Activated T-cell treated with anti-CD3 and anti-CD28 coated beads for 4 hours (primary cell): Measurements from ENCODE around the gene ANKS1B.
"Not testable (repeated sequence)": the region's sequence is repeated elsewhere in the genome, so short reads cannot be mapped to it uniquely, and the experiment has no call there.

Experiments used
- DNase-seq: peaks from one replicate; pipeline ENCODE4 v3.0.0-alpha.2; 2020

The ANKS1B gene

GRCh38 chr12:99249543-99249942 is 735.2 kb downstream of the ANKS1B start:
- DNase-seq, result no peak

GRCh38 chr12:99237907-99238538 is 746.7 kb downstream of the ANKS1B start:
- not testable (repeated sequence) for DNase-seq

- DNase-seq, result no peak
These were observed 749.4 kb downstream of the ANKS1B start for GRCh38 chr12:99235381-99235780.

GRCh38 chr12:99234702-99235101 is 750.0 kb downstream of the ANKS1B start:
- no peak for DNase-seq

DNA sequence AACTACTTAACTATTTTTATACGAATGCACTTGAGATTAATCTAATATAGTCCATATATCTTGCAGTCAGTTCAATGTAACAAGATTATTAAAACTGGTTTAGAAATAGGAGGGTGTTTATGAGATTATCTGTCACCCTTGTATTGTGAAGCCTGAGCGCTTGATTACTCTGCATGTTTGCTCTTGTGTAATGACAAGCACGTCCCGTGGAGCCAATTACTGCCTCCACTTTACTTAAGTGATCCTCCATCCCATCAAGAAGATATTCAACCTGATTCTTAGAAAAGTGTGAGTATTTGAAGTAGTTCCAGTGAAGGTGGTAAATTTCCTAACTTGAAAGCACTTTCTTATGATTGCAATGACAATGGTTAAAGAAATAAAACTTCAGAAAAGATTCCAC is 752.4 kb downstream of the ANKS1B start:
- no peak for DNase-seq

DNA sequence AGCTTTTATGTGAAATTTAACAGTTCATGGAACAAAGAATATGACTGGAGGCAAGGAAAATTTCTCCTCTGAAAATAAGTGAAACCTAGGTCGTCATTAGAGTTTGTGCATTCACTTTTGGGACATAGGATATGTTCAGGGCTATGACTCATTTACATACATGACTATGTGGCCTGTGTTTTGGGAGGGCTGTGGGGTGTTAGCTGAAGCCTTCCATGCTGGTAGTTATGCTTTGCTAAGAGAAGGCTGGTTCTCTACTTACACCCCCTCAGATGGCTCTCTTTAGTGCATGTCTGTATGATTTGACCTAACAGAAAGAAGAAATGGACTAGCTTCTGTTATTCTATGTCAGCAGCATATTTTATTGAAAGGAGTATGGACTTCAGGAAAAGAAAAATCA is 753.7 kb downstream of the ANKS1B start:
- DNase-seq, result no peak

DNA sequence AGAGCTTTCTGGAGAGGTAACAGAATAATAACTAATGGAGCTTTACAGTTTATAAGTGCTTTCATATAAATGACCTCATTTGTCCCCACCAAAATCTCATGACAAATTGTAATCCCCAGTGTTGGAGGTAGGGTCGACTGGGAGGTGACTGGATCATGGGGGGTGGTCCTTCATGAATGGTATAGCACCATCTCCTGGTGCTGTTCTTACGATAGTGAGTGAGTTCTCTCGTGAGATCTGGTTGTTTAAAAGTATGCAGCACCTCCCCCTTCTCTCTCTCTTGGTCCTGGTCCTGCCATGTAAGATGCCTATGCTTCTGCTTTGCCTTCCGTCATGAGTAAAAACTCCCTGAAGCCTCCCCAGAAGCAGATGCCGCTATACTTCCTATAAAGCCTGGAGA is 760.5 kb downstream of the ANKS1B start:
- no peak for DNase-seq

DNA sequence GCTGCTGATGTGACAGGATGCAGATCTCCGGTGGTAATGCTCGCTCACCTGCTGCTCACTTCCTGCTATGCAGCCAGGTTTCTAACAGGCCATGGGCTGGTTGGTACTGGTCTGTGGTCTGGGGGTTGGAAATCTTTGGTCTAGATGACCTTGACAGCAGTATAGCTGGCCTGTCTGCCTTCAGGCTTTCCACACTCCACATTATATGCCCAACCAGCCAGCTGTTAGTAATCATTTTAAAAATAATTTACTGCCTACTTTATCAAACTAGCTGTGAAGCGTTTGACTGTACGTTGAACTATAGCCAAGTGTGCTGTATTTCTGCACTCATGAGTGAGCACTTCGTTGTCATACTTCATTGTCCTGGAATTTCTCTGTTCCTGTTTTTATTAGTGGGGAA is 761.2 kb downstream of the ANKS1B start:
- no peak for DNase-seq

- DNase-seq, result no peak
These were observed 771.7 kb downstream of the ANKS1B start for GRCh38 chr12:99213047-99213446.

GRCh38 chr12:99212275-99212674 is 772.5 kb downstream of the ANKS1B start:
- DNase-seq, result no peak

GRCh38 chr12:99205111-99205510 is 779.6 kb downstream of the ANKS1B start:
- DNase-seq, result no peak

DNA sequence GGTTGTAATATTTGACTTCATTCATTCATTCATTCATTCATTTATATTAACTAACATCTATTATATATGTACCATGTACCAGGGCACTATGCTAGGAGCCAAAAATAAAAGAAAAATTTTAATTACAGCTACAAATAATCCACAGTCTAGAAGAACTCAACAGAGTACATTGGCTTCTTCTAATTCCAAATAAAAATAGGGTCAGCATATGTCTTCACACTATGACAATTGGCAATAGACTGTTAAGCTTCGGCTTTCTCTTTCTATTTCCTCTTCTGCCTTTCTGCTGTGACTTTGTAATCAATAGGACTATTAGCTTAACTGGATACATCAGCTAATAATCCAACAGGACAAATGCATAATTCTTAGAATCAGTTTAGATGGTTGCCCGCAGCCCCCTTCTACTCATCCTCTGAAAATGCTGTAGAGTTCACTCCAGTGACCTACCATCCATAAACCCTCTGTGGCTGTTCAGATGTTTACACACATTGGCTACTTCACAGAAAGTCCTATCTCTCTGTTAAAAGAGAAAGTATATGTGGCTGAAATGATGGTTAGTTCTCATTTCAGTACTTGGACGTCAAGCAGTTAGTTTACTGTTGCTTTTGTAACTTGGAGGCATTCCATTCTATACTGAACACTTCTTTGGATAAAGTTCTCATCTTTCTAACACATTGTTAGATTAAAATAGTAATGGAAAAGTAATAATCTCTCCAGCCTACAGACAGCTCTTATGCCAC is 782.7 kb downstream of the ANKS1B start:
- DNase-seq, result no peak

DNA sequence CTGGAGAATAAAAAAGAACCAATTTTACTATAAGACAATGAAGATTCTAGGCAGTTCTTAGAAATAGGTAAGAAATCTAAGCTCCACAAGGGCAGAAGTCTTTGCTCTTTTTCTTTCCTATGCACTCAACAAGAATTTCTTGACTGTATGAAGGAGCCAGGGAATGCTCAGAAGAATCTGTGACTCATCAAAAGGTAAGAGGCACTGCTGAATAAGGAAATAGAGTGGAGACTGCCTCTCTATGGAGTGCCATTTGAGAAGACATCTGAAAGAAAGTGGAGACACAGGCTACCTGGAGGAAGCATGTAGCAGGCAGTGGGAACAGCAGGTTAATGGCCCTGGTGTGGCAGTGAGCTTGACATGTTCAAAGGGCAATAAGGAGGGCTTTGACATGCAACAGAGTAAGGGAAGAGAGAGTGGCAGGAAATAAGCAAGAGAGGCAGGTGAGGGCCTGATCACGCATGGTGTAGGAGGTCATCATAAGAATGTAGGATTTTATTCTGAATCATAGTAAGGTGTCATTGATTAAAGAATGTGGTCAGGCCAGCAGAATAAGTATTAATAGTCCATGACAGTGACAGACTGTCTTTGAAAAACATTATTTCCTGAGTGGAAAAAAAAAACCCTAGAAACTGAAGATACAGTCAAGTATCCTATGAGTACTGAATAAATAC is 783.9 kb downstream of the ANKS1B start:
- DNase-seq, result no peak

DNA sequence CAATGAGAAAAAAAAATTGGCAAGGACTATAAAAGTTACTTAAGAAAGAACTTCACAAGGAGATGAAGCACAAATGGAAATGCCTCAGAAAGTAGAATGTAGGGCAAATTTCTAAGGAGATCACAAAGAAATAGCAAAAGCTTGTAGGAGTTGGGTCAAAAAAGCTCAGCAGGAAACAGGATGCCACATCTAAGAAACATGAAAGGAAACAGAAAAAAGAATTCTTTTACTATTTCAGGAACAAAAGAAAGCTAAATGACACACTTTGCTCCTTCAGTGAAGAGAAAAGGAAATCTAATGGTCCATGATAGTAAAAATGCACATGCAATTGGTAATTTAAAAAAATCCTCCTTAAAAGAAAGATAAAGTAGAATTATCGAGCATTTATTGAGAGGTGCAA is 789.3 kb downstream of the ANKS1B start:
- DNase-seq, result no peak

GRCh38 chr12:99192489-99192888 is 792.2 kb downstream of the ANKS1B start:
- no peak for DNase-seq

- DNase-seq, result no peak
These were observed 807.9 kb downstream of the ANKS1B start for GRCh38 chr12:99176871-99177270.

- DNase-seq, result no peak
These were observed 814.3 kb downstream of the ANKS1B start for GRCh38 chr12:99170461-99170860.

DNA sequence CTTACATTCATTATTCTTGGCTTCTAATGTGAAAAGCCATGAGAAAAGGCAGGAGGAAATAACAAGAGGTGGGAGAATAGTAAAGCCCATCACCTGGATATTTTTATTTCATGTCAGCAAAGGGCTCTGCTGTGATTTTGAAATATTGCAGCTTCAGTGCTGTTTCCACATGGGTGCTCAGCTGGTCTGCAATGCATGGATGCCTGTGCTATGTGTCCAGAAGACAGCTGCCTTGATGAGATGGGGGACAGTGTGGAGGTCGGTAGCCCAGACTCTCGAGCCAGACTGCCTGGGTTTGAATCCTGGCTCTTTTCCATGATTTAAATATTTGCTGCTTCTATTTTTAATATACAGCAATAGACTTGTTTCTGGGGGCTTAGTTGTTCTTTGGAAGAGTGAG is 814.7 kb downstream of the ANKS1B start:
- DNase-seq, result no peak

DNA sequence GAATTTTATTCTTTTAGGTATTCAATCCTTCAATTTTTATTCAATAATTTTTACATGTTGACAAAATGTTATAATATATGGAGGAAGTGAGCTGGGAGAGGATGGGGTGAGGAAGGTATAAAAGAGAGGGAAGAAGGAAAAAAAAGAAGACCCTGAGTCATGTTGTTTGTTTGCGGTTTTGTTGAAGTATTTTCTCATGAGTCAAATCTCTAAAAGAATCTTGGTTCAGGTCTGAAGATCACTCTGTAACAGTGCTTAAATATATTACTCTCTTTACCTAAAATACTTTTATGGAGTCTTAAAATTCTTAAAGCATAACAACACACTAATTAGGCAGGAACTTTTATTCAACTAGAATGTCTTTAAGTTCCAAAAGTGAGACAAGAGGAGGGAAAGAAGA is 826.8 kb downstream of the ANKS1B start:
- no peak for DNase-seq

- DNase-seq, result no peak
These were observed 829.8 kb downstream of the ANKS1B start for GRCh38 chr12:99154983-99155336.

- no peak for DNase-seq
These were observed 830.3 kb downstream of the ANKS1B start for GRCh38 chr12:99154216-99154982.

- DNase-seq, result no peak
These were observed 831.4 kb downstream of the ANKS1B start for GRCh38 chr12:99153293-99153692.

- no peak for DNase-seq
These were observed 832.4 kb downstream of the ANKS1B start for GRCh38 chr12:99152337-99152736.

DNA sequence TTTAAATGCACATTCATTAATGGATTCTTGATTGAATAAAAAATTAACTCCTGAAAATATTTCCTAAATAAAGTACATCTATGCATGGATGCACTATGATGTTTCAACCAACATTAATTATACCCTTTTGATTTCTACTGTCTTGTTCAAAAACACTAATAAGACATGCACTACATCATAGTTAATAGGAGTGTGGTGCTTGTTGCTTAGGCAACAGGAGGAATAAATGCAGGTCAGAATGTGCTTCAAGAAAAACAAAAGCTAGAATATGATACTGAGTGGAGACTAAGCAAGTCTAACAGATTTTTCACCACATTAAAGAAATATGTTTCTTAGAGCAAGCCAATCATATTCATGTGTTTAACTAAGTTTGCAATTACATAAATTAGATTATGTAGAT is 833.0 kb downstream of the ANKS1B start:
- DNase-seq, result no peak
